Stimulated activated CD4-positive, alpha-beta T cell treated with anti-CD3 and anti-CD28 coated beads, TNF-alpha, amount 100 ng/mL, for 1 hour (primary cell): Measurements from ENCODE around the gene RGMB.

Experiments
- DNase-seq, 3 donors: peaks; one replicate each; pipeline ENCODE4 v3.0.0-alpha.2; 2020; ENCODE audit warnings: low read depth in 3 of 3, low spot score in 1 of 3

The RGMB gene

DNA sequence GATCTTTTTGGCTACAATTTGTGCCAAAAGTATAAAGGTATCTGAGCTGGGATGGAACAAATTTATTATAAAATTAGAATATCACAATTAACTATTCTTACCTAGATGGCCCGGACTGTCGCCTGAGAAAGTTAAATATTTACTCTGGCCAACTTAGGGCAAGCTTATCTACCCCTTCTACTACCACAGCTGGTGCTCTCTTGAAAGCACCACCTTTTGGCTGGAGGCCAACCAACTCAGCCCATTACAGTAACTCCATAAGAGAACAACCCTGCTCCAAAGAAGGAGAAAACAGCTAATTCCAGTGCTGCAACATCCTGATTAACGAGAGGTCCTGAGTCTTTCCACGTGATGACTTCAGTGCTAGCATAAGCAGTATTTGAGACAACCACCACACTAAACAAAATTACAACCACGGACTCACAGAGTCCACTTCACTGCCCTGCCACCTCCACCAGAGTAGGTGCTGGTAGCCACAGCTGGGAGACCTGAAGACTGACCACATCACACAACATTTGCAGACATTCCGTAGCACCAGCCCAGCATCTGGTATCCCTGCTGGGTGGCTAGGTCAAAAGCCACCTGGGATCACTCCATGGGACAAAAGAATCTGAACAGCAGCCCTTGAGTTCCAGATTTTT lies 43.2 kb downstream of the RGMB start:
- DNase-seq, result no peak

DNA sequence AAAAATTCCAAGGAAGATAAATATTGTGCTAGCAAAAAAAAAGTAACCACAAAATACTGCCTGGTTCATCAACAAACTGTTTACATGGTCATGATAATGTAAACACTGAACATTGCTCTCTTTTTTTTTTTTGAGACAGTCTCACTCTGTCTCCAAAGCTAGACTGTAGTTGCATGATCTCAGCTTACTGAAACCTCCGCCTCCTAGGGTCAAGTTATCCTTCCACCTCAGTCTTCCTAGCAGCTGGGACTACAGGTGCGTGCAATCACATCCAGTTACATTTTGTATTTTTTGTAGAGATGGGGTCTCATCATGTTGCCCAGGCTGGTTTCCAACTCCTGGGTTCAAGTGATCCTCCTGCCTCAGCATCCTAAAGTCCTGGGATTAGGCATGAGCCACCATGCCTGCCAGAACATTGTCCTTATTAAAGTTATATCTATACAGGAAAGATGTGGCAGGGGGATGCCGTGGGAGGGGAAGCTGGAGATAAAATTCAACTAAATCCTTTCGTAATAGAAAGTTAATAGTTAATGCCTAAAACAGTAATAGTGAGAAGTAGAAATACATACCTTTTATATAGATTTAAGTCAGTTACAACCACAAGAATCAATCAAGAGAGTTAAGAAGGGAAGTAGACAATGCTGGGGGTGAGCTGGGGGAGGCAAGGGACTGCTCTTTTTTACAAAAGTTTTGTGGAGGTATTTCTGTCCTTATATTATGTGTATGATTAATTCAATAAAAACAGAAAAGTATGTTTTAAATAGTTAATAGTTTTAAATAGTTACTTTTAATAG lies 52.3 kb downstream of the RGMB start:
- DNase-seq, result no peak

DNA sequence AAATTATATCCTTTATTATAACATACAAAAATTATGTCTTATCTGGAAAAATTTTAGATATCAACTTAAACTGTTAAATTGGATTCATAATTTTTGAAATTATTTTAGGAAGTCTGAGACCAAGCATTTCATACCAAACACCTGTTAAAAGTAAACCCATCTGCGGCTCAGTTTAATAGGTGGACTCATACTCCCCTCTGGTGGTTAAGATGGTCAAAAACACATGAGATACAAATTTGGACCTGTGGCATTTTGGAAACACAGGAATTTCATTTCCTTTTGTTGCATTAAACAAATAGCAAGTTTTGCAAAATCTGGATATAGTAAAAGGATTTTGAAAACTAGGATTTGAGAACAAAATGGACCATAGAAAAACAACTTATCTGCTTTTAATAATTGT lies 53.7 kb downstream of the RGMB start:
- DNase-seq, result no peak

DNA sequence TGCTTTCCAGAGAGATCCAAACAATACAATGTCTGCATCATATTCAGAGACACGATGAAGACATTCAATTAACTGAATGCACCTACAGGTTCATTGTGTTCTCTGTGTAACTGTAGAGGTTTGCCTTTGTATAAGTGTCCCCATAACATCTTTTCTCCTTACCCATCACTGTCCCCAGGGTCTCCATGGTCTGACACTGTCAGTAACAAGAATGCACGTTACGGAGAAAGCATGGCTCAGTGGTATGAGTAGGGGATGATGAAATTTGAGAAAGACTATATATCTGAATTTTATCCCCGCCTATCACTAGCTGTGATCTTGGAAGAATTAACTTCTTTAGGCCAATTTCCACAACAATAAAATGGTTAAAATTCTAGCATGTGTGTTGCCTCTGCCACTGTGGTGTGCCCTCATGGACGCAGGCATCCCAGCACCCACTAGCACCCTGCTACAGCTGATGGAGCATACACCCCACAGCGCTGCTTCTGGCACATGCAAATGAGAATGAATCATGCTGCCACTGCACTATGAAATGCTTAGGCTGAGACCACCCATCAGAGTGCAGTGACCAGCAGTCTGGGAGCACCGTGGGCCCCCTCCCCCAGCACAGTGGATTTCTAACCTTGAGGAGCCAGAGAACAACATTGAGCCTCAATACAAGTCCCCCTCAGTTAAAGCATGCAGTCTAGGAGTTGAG lies 54.3 kb downstream of the RGMB start:
- DNase-seq, result no peak

DNA sequence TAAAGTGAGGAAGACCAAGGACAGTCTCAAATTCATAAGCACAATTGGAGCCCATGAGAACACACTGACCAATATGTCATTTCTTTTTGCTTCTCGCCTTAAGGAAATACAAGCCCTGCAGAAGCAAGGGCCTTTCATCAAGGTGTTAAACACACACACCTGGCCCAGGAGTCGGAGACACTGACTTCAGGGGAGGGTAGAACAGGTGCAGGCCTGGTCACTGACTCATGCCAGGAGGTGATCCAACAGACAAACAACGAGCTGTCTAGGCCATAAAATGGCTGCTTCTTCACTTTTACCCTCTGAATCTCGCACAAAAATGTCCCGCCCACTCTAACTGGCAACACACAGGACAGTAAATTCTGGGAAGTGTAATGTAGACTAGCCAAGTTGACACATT lies 62.7 kb downstream of the RGMB start:
- no peak for DNase-seq

DNA sequence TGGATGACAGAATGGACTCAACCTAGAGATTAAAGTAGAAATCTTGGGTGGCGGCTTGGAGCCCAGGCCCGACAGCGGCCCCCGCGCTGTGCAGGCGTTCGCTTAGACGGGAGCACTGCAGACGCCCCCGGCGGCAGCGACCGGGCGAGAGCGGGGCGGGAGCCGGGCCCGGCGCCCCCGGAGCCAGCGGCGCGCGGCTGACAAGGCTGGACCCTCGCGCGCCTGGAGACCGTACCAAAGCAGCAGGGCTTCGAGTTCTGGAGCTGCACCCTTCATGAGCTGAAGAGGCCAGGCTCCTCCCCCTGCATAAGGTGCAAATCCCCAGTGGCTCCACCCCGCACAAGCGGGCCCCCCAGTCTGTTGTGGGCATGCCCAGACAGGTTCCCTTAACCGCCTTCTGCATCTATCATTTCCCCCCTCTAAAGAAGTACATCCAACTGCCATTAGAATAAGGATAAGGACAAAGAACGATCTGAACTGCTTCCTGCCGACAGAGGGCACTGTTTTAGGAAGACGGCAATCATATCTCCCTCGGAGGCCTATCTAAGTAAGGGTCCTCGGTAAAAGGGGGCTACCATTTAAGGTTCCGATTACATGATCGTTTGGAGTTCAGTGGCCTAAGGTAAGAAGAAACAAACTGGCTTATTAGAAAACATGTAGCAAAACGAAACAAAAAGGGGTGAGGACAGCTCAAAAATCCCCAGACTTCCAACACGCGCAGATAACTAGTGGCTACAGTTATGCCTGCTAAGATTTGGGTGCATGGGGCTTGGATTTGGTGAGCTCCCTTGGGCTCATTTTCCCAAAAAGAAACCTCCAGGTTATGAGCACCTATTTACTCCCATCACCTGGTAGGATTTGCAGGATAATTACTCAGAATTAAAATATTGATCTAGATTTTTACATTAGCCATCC lies 66.3 kb downstream of the RGMB start:
- DNase-seq, result no peak

DNA sequence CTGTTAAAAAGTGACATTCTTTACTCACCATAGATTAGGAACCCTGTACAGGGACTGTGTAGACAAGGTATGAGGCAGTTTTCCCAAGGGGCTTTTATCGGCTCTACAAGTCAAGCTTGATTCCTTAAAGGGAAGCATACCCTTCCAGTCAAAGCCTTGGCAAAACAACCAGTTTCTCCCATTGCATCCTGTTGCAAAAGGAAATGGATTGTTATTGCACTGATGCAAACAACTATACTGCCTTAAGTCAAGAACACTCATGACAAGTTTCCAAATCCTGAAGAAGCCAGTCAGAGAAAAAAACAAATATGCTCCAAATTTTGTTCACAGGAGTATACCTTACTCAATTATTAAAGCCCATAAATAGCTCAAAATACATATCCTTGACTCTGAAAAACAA lies 67.5 kb downstream of the RGMB start:
- DNase-seq, result no peak

DNA sequence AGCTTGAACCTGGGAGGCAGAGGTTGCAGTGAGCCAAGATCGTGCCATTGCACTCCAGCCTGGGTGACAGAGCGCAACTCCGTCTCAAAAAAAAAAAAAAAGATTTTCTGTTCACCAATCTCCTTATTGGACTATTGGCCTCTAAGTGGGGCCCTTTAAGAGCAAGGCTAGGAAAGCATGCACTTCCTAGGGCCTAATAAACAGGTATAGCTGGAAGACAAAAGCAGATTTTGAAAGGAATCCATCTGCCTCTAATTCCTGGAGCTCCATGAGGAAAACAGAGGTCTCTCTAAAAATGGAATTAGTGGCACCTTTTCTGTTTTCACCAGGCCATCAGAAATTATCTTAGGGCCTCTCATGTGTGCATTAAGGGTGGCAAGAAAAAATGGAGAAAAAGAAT lies 70.0 kb downstream of the RGMB start:
- no peak for DNase-seq

DNA sequence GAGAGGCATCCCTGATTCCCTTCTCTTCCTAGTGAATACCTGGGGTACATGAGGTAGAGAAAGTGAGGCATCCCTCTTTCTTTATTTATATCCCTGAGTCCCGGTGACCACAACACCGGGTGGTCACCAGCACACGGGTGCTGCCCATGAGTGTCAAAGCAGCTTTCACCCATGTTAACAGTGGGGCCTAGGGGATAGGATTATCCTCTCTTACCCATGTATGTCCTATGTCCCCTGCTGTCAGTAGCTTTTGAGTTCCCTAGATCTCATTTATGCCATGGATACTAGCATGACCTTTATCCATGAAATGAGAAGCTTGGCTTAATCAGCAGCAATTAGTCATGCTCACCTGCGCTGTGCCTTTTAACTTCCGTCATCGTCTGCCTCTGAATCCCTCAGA lies 71.4 kb downstream of the RGMB start:
- DNase-seq, result no peak

DNA sequence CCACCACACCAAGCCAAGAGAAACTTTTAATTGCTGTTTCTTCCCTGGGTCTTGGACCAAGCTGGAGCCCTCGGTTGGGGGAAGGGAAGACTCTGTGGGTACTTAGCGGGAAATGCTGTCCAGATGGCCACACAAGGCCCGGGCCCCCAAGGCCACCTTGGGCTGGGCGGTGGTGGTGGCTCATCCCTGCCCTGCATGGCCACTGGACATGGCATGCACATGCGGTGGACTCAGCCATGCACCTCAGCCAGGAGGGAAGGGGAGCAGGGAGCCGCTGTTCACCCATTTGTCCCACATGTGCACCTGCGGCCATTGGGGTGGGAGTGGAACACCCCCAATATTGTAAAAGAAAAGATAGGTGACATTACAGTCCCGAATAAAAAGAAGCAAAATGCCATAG lies 72.4 kb downstream of the RGMB start:
- no peak for DNase-seq
